ENCODE data around the gene LRRC32. TPM values are rescaled to one million over a fixed set of nuclear protein-coding genes. Genes with fewer than 3 reads are reported as not detected.

The LRRC32 gene
- total RNA-seq, 1 experiment from 2014 or later: 0.46 TPM

GRCh38 chr11:76656050-76656531 lies 14.5 kb downstream of the LRRC32 start:
- H3K23me2 ChIP-seq (ENCODE audit: insufficient read length, low read depth, low read length, poor library complexity, severe bottlenecking): no peaks in the 10 kb centered on the region
- Mint-ChIP-seq H3K27me3 (ENCODE audit: low read depth) (peaks cover 2% of the 10 kb centered on the region), H3K27ac (no peak overlapping the region; a peak in 1 of 7 replicates), H3K4me3 (no peak overlapping the region), H3K4me1 (peaks cover 11 to 29% of the 10 kb centered on the region in 2 experiments), H3K9me3 (no peaks in the 10 kb centered on the region), H3K36me3 (ENCODE audit: insufficient read depth in 1 of 3, low read depth in 3 of 3) (no peaks in the 10 kb centered on the region)
- DNase-seq: peak; percentile 27
- no peak overlapping the region for H2AK5ac ChIP-seq (ENCODE audit: insufficient read length, low read length)
- WGBS (ENCODE audit: extremely low coverage, insufficient read length, low lambda C conversion rate): no CpG with 5 or more reads among the region's 8 CpGs
- no peak overlapping the region for H2BK120ac ChIP-seq (ENCODE audit: low read depth, low read length, poor library complexity, severe bottlenecking)
- no peak overlapping the region for H4K8ac ChIP-seq (replicated peaks; ENCODE audit: insufficient read length, low read depth, low read length)
- H3K79me1 ChIP-seq (ENCODE audit: insufficient read depth, low read depth, low read length, poor library complexity, severe bottlenecking): no peaks in the 10 kb centered on the region
- H3K4me1 ChIP-seq (ENCODE audit: insufficient read depth, low read length): no peaks in the 10 kb centered on the region
- no peak overlapping the region for H3K27ac ChIP-seq (ENCODE audit: insufficient read length, low read depth, low read length)
- no peak overlapping the region for H4K5ac ChIP-seq (ENCODE audit: insufficient read length, low read depth, low read length)
- no peaks in the 10 kb centered on the region for H3K27me3 ChIP-seq (ENCODE audit: insufficient read depth, low read length)
- no peak overlapping the region for H3K23ac ChIP-seq (ENCODE audit: insufficient read length, low read depth, low read length)
- H2BK20ac ChIP-seq (ENCODE audit: low read depth, low read length, poor library complexity, severe bottlenecking): no peak overlapping the region
- no peak overlapping the region for H3K4ac ChIP-seq (ENCODE audit: low read depth, low read length)
- no peaks in the 10 kb centered on the region for H3K9me3 ChIP-seq (ENCODE audit: control insufficient read depth, low read depth, low read length)
- no peak overlapping the region for H3K14ac ChIP-seq (ENCODE audit: insufficient read depth, low read length)
- no peaks in the 10 kb centered on the region for H4K20me1 ChIP-seq (ENCODE audit: control insufficient read depth, insufficient read depth, insufficient read length)
- H2BK5ac ChIP-seq (ENCODE audit: insufficient read length, low read length): no peak overlapping the region
- no peak overlapping the region for H4K91ac ChIP-seq (ENCODE audit: insufficient read length, low read depth, low read length)
- H2BK12ac ChIP-seq (ENCODE audit: insufficient read length, low read depth, low read length): no peak overlapping the region
- H3K18ac ChIP-seq (ENCODE audit: insufficient read length, low read depth, low read length): no peak overlapping the region
- no peak for TF ChIP-seq CTCF (conservative IDR thresholded peaks at IDR 0.05)
- no peaks in the 10 kb centered on the region for H3K79me2 ChIP-seq (ENCODE audit: insufficient read depth, low read length)
- H2AFZ ChIP-seq (ENCODE audit: low read length): no peak overlapping the region
- H2BK15ac ChIP-seq (ENCODE audit: low read depth, low read length): no peak overlapping the region
- H3K4me2 ChIP-seq (ENCODE audit: insufficient read depth, insufficient read length, low read length): no peak overlapping the region
- H3K9ac ChIP-seq (ENCODE audit: extremely low read depth, insufficient read length, low read length): no peak overlapping the region
- no peak overlapping the region for H3K56ac ChIP-seq (ENCODE audit: insufficient read length, low read depth, low read length)
- no peak overlapping the region for H3T11ph ChIP-seq (ENCODE audit: low read length)

Measured in H9 (cell line).